ENCODE measurements around the gene VDR.
"Not testable (repeated sequence)": the region's sequence is repeated elsewhere in the genome, so short reads cannot be mapped to it uniquely, and the experiment has no call there.

The VDR gene

GRCh38 chr12:47846294-47846996 lies 58.3 kb downstream of the VDR start:
- DNase-seq (ENCODE audit: low spot score), result no peak

- no peak for DNase-seq (ENCODE audit: low spot score)
These were observed 59.7 kb downstream of the VDR start for GRCh38 chr12:47845081-47845480.

GRCh38 chr12:47844264-47845019 lies 60.4 kb downstream of the VDR start:
- DNase-seq (ENCODE audit: low spot score), result no peak

GRCh38 chr12:47843226-47843980 lies 61.4 kb downstream of the VDR start:
- no peak for DNase-seq (ENCODE audit: low spot score)

GRCh38 chr12:47842543-47842942 lies 62.3 kb downstream of the VDR start:
- not testable (repeated sequence) for DNase-seq (ENCODE audit: low spot score)

GRCh38 chr12:47841910-47842309 lies 62.9 kb downstream of the VDR start:
- no peak for DNase-seq (ENCODE audit: low spot score)

- no peak for DNase-seq (ENCODE audit: low spot score)
These were observed 63.3 kb downstream of the VDR start for GRCh38 chr12:47841501-47841900.

GRCh38 chr12:47840571-47840970 lies 64.2 kb downstream of the VDR start:
- no peak for DNase-seq (ENCODE audit: low spot score)

- no peak for DNase-seq (ENCODE audit: low spot score)
These were observed 65.4 kb downstream of the VDR start for GRCh38 chr12:47839214-47839876.

GRCh38 chr12:47838286-47838931 lies 66.4 kb downstream of the VDR start:
- DNase-seq (ENCODE audit: low spot score), result peak; percentile 28

GRCh38 chr12:47837190-47838171 lies 67.3 kb downstream of the VDR start:
- DNase-seq (ENCODE audit: low spot score), result peak; percentile 85

GRCh38 chr12:47835831-47836155 lies 69.0 kb downstream of the VDR start:
- DNase-seq (ENCODE audit: low spot score), result no peak

- no peak for DNase-seq (ENCODE audit: low spot score)
These were observed 69.6 kb downstream of the VDR start for GRCh38 chr12:47835006-47835830.

- no peak for DNase-seq (ENCODE audit: low spot score)
These were observed 70.4 kb downstream of the VDR start for GRCh38 chr12:47834199-47834903.

- DNase-seq (ENCODE audit: low spot score), result no peak
These were observed 71.2 kb downstream of the VDR start for GRCh38 chr12:47833591-47834012.

GRCh38 chr12:47832263-47832933 lies 72.4 kb downstream of the VDR start:
- DNase-seq (ENCODE audit: low spot score), result no peak

GRCh38 chr12:47829584-47829983 lies 75.2 kb downstream of the VDR start:
- DNase-seq (ENCODE audit: low spot score), result no peak

- peak; percentile 35 for DNase-seq (ENCODE audit: low spot score)
These were observed 75.8 kb downstream of the VDR start for GRCh38 chr12:47828976-47829482.

Data from LoVo (cell line).